ENCODE data around the gene BCL2.

- TF ChIP-seq CTCF (IDR thresholded peaks at IDR 0.05) (no peak), POLR2A (IDR thresholded peaks at IDR 0.05) (no peak), POLR2AphosphoS5 (IDR thresholded peaks at IDR 0.05) (no peak)
Observed at GRCh38 chr18:63272638-63273037, 46.9 kb downstream of the BCL2 start.

Data from prostate gland (tissue), 2 donors.